Astrocyte (in vitro differentiated cells and primary cell): ENCODE data around the gene FARS2. TPM values are rescaled to one million over a fixed set of nuclear protein-coding genes. Genes with fewer than 3 reads are reported as not detected.

Experiments used
- DNase-seq: peaks from one replicate; pipeline ENCODE4 v3.0.0-alpha.2; 2010; ENCODE audit warnings: low read depth
- FAIRE-seq: peaks from 2 replicates; lab custom pipeline; 2011; peaks lifted over from hg19 to GRCh38; lab: Jason Lieb, UNC
- H2AFZ ChIP-seq: 2 replicates; pipeline ENCODE4 v1.6.0; 2012; ENCODE audit warnings: low read depth, low read length, inconsistent platforms
- H3K27ac ChIP-seq: 2 replicates; pipeline ENCODE4 v1.5.1; 2011; ENCODE audit warnings: low read depth, low read length, inconsistent platforms
- H3K27me3 ChIP-seq: 2 replicates; pipeline ENCODE4 v1.6.0; 2011; ENCODE audit warnings: low read length, inconsistent platforms; ENCODE audit not compliant: insufficient read depth
- H3K36me3 ChIP-seq: 2 replicates; pipeline ENCODE4 v1.5.1; 2011; ENCODE audit warnings: low read length, inconsistent platforms; ENCODE audit not compliant: insufficient read depth
- H3K4me1 ChIP-seq: 2 replicates; pipeline ENCODE4 v1.5.1; 2011; ENCODE audit warnings: low read length, inconsistent platforms; ENCODE audit not compliant: insufficient read depth
- H3K4me2 ChIP-seq: 2 replicates; pipeline ENCODE4 v1.6.0; 2012; ENCODE audit warnings: low read length, inconsistent platforms
- H3K4me3 ChIP-seq: 2 replicates; pipeline ENCODE4 v1.5.1; 2011; ENCODE audit warnings: low read depth, mild to moderate bottlenecking, low read length, inconsistent platforms; ENCODE audit not compliant: insufficient read depth
- H3K79me2 ChIP-seq: 2 replicates; pipeline ENCODE4 v1.6.0; 2012; ENCODE audit warnings: mild to moderate bottlenecking, low read length, inconsistent platforms; ENCODE audit not compliant: insufficient read depth
- H3K9ac ChIP-seq: 2 replicates; pipeline ENCODE4 v1.6.0; 2012; ENCODE audit warnings: mild to moderate bottlenecking, low read length, inconsistent platforms
- H3K9me3 ChIP-seq: 2 replicates; pipeline ENCODE4 v1.5.1; 2012; ENCODE audit warnings: low read depth, mild to moderate bottlenecking, low read length, inconsistent platforms; ENCODE audit not compliant: insufficient read depth
- H4K20me1 ChIP-seq: 2 replicates; pipeline ENCODE4 v1.6.0; 2012; ENCODE audit warnings: low read length, inconsistent platforms; ENCODE audit not compliant: insufficient read depth
- H3K27ac Mint-ChIP-seq: one replicate; pipeline ENCODE4 v1.8.0; 2021; ENCODE audit warnings: mild to moderate bottlenecking, mixed read lengths; ENCODE audit not compliant: unreplicated experiment
- H3K27me3 Mint-ChIP-seq: one replicate; pipeline ENCODE4 v1.8.0; 2021; ENCODE audit warnings: low read depth, mixed read lengths; ENCODE audit not compliant: unreplicated experiment
- H3K36me3 Mint-ChIP-seq: one replicate; pipeline ENCODE4 v1.8.0; 2021; ENCODE audit warnings: low read depth, mixed read lengths; ENCODE audit not compliant: unreplicated experiment
- H3K4me1 Mint-ChIP-seq: one replicate; pipeline ENCODE4 v1.8.0; 2021; ENCODE audit warnings: low read depth, mixed read lengths; ENCODE audit not compliant: unreplicated experiment
- H3K4me3 Mint-ChIP-seq: one replicate; pipeline ENCODE4 v1.8.0; 2021; ENCODE audit warnings: mild to moderate bottlenecking, moderate library complexity, mixed read lengths; ENCODE audit not compliant: unreplicated experiment
- H3K9me3 Mint-ChIP-seq: one replicate; pipeline ENCODE4 v1.8.0; 2021; ENCODE audit warnings: mild to moderate bottlenecking, mixed read lengths; ENCODE audit not compliant: unreplicated experiment
- CTCF ChIP-seq: IDR thresholded peaks from 2 replicates; pipeline ENCODE4 v1.5.1; 2011; ENCODE audit warnings: low read depth, mild to moderate bottlenecking, inconsistent platforms, low read length, moderate library complexity; ENCODE audit not compliant: insufficient read depth
- EZH2 ChIP-seq: IDR thresholded peaks from 2 replicates; pipeline ENCODE4 v1.6.1; 2012; ENCODE audit warnings: mild to moderate bottlenecking, low read length, inconsistent platforms; ENCODE audit not compliant: insufficient read depth
- total RNA-seq: library from RNA; stranded (reverse); gene quantifications from 2 replicates; pipeline ENCODE4 v1.2.1, GENCODE V29; 2021

Gene FARS2
- total RNA-seq, 1 donor from 2014 or later, result 13.3 TPM

DNA sequence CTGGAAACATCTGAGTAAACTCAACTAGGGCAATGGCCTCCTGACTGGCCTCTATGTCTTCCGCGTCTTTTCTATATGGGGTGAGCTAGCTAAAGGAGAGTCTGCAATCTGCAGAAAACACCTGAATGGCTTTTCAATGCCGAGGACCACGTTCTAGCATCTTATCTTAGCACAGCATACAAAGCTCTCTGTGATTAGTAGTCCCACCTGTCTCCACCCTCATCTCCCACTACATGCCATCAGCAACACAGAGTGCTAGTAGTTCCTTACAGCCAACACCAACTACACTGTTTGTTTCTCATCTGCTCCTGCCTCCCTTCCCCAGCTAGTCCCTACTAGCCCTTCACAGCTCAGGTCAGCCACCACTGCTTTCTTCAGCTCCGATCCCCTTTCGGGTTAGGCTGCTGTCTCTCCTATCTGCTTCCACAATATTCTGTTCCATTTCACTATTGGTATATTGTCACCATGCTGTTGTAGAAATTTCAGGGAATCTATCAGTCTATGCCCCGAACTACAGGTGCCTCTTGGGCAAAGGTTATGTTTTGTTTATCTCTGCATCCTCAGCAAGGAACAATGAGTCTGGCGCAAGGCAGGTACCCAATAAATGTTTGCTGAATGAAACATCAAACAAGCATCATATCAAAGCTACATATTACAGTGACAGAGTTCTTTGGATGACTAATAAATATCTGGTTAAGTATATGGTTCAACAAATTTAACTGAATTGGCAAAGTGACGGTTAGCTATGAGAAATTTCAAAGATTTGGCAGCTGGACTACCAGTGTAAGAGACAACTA, 12.8 kb upstream of the FARS2 start:
- no peak overlapping the region for H3K27ac ChIP-seq
- no peaks in the 10 kb centered on the region for H3K9me3 ChIP-seq
- H3K36me3 Mint-ChIP-seq, result peaks cover 4% of the 10 kb centered on the region
- H3K4me3 Mint-ChIP-seq, result no peak overlapping the region
- TF ChIP-seq CTCF (no peak), EZH2 (no peak)
- no peaks in the 10 kb centered on the region for H3K4me1 ChIP-seq
- DNase-seq (peak; percentile 5), FAIRE-seq (no peak)
- no peaks in the 10 kb centered on the region for H3K27me3 Mint-ChIP-seq
- H3K4me1 Mint-ChIP-seq, result peaks cover 16% of the 10 kb centered on the region
- no peak overlapping the region for H3K9ac ChIP-seq
- H3K79me2 ChIP-seq, result peaks cover 34% of the 10 kb centered on the region
- H3K27ac Mint-ChIP-seq, result no peak overlapping the region
- H3K4me2 ChIP-seq, result no peak overlapping the region
- H2AFZ ChIP-seq, result no peak overlapping the region
- no peak overlapping the region for H3K4me3 ChIP-seq
- H3K36me3 ChIP-seq, result peaks cover 4% of the 10 kb centered on the region
- H4K20me1 ChIP-seq, result peaks cover 40% of the 10 kb centered on the region
- H3K9me3 Mint-ChIP-seq, result no peaks in the 10 kb centered on the region
- H3K27me3 ChIP-seq, result no peaks in the 10 kb centered on the region

DNA sequence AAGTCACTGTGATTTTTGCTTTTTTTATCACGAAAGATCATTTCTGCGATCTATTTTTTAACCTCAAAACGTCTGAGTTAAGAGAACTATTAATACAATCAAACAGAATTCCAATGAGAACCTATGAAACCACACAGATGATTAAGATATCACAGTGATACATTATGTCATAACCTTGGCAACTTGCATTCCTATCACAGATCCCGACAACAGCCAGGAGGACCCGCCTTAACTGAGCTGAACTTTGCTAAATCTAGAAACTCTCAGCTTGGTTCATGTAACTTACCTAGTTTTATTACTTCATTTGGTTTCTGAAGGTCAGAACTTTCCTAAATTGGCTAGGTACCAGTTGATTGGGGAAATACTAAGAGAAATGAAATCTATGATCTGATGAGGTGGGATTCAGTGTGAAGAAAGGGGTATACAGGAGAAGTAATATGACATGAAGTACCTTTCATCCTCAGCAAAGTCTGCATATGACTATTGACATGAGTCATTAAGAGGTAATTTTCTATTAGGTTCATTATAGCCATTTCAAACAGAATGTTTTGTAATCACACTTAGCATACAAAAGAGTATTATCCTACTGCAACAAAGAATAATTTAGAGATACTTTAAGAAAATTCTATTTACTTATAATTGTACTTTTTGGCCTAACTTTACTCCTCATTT, 11.7 kb upstream of the FARS2 start:
- FAIRE-seq (no peak), DNase-seq (peak; percentile 44)
- Histone ChIP-seq H3K27ac (no peak overlapping the region), H3K79me2 (peaks cover 33% of the 10 kb centered on the region), H3K36me3 (peaks cover 4% of the 10 kb centered on the region), H4K20me1 (peaks cover 37% of the 10 kb centered on the region), H3K4me3 (no peak overlapping the region), H2AFZ (no peak overlapping the region), H3K9ac (no peak overlapping the region), H3K9me3 (no peaks in the 10 kb centered on the region), H3K27me3 (no peaks in the 10 kb centered on the region), H3K4me1 (no peaks in the 10 kb centered on the region), H3K4me2 (no peak overlapping the region)
- H3K4me3 Mint-ChIP-seq, result no peak overlapping the region
- no peaks in the 10 kb centered on the region for H3K9me3 Mint-ChIP-seq
- H3K36me3 Mint-ChIP-seq, result peaks cover 6% of the 10 kb centered on the region
- peaks cover 16% of the 10 kb centered on the region for H3K4me1 Mint-ChIP-seq
- no peak for TF ChIP-seq CTCF
- no peak for TF ChIP-seq EZH2
- H3K27me3 Mint-ChIP-seq, result no peaks in the 10 kb centered on the region
- H3K27ac Mint-ChIP-seq, result no peak overlapping the region
